ENCODE results near the gene ZBTB1.

DNA sequence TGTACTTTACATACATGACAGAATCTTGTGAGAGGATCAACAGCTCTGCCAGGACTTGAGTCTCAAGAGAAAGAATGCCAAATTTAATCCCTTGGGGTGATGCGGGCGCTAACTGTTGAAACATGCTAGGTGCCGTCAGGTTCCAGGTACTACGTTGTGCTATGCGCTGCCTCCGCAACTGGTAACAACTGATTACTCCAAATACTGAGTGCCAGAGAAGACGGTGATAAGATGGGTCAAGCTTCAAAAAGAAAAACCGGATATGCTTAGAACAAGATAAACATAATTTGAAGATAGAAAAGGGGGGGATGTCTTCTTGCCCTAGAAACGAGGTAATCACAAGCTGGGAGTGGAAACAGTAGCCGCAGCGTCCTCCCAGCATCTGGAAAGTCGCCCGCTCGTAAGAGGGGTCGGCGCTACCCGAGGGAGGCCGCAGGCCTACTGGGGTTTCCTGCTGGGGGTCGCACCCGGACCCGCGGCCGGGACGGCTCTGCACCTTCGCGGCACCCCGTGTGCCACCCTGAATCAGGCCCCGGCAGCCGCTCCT, 1.6 kb upstream of the ZBTB1 start:
- TF ChIP-seq EZH2 (IDR thresholded peaks at IDR 0.05; ENCODE audit: low read length, unreplicated experiment): no peak
- no peak for TF ChIP-seq CTCF (conservative IDR thresholded peaks at IDR 0.05; ENCODE audit: low read depth, low read length)

All from PC-3 (cell line).